ENCODE results near the gene MINK1.
A peak's percentile ranks its signal among the peaks of the same experiment; 100 is the strongest.
"Not testable (repeated sequence)": the region's sequence is repeated elsewhere in the genome, so short reads cannot be mapped to it uniquely, and the experiment has no call there.

The MINK1 gene

DNA sequence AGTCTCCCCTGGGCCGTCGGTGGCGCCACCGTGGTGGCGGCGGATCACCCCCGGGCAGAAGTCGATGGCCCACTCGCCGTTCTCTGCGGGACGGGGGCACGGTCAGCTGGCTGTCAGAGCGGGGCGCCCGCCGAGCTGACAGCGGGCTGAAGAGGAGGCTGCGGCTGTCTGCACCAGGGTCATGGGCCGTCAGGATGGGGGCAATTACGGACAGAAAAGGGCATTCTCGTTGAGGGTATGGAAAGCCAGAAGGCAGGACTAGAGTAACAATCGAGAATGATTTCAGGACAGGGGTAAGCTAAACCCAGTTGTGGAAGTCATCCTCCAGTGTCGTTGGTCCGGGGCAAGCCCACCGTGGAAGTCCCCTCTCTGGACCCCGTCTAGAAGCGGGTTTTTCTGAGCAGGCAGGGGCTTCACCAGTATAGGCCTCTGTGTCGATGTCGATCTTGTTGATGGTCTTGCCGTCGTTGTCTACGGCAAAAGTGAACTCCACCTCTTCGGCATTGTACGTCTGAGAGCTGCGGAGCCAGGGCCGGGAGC is 68.0 kb downstream of the MINK1 start:
- no peak for DNase-seq

GRCh38 chr17:4901648-4902344 is 68.7 kb downstream of the MINK1 start:
- no peak for DNase-seq

DNA sequence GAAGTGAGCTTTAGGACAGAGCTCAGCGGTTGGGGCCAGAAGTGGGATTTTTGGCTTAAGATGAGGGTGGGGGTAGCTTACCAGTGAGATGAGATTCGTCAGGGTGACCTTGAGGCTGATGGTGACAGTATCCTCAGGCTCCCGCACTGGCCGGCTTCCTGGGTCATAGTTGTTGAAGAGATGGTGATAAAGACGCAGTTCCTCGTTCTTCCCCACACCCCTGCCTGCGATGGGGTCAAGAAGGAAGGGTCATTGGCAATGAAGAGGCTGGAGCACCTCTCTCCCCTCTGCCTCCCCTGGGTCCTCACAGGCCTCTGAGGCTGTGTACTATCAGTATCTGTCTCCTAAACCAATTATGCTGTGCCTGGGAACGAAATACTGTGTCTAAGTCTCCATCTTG is 69.4 kb downstream of the MINK1 start:
- no peak for DNase-seq

DNA sequence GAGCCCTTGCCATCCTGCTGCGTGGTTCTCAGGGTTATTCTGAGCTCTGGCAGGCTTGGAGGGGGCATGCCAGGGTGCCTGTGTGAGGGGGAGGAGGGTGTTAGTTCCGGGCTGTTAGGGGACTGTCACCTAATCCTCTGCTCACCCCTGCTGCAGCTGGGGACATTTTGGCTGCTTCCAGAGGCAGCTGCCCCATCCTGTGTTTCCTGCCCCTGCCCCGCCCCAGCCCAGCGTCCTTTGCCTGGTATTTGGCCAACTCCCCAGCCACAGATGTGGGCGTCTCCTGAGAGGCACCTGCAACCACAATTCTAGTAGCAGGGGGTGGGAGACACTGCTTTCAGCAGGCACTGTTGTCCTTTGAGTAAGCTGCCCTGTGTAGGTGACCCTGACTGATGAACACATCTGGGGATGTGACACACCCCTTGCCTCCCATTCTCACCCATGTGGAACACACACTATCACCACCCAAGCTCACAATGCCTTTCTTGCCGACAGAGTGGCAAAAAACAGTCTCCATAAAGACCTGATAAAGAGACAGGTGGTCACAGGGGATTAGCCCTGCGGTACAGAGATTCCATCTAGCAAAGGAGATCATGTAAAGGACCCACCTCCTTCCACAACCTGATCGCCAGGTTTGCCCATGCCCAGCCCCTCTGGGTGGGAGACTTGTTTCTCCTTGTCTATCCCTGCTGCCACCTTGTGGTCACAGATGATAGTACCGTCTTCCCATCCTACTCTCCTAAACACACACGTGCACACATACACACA is 70.1 kb downstream of the MINK1 start, which contains the start of gene CHRNE:
Gene CHRNE, minus strand, starts transcription at position 48 of the 768 bp plus-strand sequence. Its CDS starts 35 bp downstream, at position 13.
- peak; percentile 78 for DNase-seq

- DNase-seq: not testable (repeated sequence)
Observed at GRCh38 chr17:4906642-4907041, 73.5 kb downstream of the MINK1 start.

GRCh38 chr17:4908301-4908700 is 75.2 kb downstream of the MINK1 start:
- DNase-seq: no peak

GRCh38 chr17:4908711-4909496 is 75.8 kb downstream of the MINK1 start:
- peak; percentile 72 for DNase-seq

DNA sequence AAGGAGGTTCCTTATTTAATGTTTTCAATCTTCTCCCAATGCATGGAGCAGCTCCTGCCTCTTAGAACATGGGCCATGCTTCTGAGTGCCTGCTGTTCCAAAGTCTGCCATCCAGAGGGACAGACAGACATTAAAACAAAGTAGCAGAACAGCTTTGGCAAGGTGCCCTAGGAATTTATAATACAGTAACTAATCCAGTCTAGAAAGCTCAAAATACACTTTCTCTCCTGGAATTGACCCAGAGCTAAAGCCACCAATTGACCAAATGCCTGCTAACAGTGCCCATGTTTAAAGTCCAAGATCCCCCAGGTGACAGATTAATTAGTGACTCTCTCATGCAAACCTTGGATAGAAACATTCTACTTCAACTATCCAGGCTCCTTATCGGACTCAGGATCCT is 80.9 kb downstream of the MINK1 start:
- DNase-seq: no peak

DNA sequence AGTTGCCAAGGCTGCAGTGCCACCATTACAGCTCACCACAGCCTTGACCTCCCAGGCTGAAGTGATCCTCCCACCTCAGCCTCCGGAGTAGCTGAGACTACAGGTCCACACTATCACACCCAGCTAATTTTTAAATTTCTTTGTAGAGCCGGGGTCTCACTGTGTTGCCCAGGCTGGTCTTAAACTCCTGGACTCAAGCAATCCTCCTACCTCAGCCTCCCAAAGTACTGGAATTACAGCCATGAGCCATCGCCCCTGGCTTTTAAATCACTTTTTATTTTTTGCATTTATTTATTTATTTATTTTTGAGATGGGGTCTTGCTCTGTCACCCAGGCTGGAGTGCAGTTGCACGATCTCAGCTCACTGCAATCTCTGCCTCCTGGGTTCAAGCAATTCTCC is 81.4 kb downstream of the MINK1 start:
- DNase-seq: not testable (repeated sequence)

DNA sequence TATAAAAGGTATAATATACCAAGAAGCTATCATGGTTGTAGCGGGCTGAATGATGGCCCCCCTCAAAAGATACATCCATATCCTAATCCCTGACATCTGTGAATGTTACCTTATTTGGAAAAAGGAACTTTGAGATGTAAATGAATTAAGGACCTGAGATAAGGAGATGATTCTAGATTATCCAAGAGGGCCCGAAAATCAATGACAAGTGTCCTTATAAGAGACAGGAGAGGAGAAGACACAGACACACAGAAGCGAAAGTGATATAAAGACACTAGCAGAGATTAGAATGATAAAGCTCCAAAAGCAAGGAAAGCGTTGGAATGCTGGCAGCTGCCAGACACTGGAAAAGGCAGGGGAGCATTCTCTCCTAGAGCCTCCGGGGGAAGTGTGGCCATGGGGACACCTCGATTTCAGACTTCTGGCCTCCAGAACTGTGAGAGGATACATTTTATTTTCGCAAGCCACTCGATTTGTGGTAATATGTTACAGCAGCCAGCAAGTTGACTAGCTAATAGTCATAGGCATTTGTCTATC is 86.4 kb downstream of the MINK1 start:
- DNase-seq: no peak

GRCh38 chr17:4920351-4921048 is 87.4 kb downstream of the MINK1 start:
- no peak for DNase-seq

DNA sequence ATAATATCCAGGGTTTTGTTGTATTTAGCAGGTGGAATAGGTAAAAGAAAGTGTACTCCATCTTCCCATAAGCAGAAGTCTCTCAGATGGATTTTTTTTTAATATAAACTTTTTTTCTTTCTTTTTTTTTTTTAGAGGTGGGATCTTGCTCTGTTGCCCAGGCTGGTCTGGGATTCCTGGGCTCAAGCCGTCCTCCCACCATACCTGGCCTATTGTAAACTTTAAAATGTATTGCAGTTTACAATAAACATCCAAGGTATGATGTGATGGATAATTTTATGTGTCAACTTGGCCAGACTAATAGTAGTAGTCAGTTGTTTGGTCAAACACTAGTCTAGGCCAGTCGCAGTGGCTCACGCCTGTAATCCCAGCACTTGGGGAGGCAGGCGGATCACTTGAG is 88.2 kb downstream of the MINK1 start:
- no peak for DNase-seq

DNA sequence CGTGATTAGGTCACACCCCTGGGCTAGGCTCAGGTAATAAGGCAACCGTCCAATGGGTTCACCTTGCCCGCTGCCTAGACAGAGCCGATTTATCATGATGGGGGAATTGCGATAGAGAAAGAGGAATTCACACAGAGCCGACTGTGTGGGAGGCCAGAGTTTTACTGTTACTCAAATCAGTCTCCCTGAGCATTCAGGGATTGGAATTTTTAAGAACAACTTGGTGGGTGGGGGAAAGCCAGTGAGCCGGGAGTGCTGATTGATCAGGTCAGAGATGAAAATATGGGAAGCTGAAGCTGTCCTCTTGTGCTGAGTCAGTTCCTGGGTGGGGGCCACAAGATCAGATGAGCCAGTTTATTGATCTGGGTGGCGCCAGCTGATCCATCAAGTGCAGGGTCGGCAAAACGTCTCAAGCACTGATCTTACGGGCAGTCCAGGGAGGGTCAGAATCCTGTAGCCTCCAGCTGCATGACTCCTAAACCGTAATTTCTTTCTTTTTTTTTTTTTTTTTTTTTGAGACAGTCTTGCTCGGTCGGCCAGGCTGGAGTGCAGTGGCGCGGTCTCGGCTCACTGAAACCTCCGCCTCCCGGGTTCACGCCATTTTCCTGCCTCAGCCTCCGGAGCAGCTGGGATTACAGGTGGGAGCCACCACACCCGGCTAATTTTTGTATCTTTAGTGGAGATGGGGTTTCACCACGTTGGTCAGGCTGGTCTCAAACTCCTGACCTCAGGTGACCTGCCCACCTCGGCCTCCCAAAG is 93.6 kb downstream of the MINK1 start:
- DNase-seq: not testable (repeated sequence)

GRCh38 chr17:4928881-4929280 is 95.7 kb downstream of the MINK1 start:
- DNase-seq: no peak

DNA sequence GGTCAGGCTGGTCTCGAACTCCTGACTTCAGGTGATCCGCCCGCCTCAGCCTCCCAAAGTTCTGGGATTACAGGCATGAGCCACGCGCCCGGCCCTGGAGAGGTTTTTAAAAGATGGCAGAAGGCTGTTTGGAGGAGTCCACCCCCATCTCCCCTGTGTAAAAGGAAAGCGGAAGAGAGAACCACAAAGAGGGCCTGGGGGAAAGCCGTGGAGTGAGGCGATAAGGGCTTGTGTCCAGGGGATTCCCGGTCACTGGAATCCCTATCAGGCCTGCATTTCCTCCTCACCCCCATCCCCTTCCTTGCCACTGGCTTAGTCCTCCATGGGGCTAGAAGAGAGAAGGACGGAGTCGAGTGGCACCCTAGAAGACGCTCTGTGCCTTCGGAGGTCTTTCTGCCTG is 98.8 kb downstream of the MINK1 start, which contains the start of gene GP1BA:
Gene GP1BA, plus strand, starts transcription at position 315 of the 400 bp plus-strand sequence. CDS start 328 bp downstream, outside the sequence.
- DNase-seq: no peak

DNA sequence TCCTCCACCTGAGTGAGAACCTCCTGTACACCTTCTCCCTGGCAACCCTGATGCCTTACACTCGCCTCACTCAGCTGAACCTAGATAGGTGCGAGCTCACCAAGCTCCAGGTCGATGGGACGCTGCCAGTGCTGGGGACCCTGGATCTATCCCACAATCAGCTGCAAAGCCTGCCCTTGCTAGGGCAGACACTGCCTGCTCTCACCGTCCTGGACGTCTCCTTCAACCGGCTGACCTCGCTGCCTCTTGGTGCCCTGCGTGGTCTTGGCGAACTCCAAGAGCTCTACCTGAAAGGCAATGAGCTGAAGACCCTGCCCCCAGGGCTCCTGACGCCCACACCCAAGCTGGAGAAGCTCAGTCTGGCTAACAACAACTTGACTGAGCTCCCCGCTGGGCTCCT is 99.6 kb downstream of the MINK1 start:
- no peak for DNase-seq

- DNase-seq: no peak
Observed at GRCh38 chr17:4933646-4934045, 100.5 kb downstream of the MINK1 start.

DNA sequence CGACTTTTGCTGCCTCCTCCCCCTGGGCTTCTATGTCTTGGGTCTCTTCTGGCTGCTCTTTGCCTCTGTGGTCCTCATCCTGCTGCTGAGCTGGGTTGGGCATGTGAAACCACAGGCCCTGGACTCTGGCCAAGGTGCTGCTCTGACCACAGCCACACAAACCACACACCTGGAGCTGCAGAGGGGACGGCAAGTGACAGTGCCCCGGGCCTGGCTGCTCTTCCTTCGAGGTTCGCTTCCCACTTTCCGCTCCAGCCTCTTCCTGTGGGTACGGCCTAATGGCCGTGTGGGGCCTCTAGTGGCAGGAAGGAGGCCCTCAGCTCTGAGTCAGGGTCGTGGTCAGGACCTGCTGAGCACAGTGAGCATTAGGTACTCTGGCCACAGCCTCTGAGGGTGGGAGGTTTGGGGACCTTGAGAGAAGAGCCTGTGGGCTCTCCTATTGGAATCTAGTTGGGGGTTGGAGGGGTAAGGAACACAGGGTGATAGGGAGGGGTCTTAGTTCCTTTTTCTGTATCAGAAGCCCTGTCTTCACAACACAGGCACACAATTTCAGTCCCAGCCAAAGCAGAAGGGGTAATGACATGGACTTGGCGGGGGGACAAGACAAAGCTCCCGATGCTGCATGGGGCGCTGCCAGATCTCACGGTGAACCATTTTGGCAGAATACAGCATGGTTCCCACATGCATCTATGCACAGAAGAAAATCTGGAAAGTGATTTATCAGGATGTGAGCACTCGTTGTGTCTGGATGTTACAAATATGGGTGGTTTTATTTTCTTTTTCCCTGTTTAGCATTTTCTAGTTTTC is 101.2 kb downstream of the MINK1 start:
- DNase-seq: no peak

DNA sequence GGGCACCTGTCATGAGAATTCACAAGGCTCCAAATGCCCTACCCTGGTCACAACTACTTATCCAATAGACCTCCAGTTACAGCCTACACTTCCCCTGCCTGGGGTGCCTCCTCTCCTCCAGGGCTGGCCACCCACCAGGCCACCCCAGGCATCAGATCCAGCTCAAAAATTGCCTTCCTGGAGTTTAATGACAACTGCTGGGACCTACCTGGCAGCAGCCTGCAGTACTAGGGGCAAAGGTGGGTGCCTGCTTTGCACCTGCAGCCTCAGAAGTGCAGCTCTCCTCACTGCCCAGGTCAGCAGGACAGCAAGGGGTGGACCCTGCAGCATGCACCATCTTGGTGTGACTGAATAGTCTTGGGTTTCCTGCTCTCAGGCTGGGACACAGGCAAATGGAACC is 102.5 kb downstream of the MINK1 start:
- DNase-seq: no peak

DNA sequence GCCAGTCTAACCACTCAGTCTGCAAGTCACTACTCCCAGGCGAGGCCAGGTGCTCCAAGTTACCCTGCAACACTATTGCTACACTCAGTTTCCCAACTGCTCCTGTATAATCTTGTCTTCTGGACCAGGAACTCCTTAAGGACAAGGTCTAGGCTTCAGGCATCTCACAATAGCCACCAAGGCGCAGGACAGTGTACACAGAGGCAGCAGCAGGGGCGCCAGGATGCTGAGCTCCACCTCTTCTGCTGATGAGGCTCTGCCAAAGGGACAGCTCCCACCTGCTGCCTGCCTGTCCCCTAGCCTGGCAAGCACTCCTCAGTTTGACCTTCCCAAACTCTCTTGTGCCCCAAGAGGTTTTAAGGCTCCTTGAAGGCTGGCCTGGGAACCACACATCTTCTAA is 103.3 kb downstream of the MINK1 start:
- DNase-seq: no peak

DNA sequence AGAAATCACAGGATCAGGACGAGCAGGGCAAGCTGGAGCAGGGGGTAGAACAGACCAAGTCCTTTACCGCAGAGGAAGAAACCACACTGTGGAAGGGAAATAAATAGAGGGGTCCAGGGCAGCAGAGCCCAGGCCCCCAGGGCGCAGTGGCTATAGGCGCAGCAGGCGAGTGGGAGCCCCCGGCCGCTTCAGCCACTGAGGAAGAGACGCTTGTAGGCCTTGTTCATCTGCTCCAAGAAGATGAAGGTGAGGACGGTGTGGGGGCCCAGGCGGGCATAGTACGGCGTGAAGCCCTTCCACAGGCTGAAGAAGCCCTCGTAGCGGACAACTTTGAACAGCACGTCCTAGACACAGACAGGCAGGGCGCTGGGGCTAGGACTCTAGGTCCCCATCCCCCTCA is 104.4 kb downstream of the MINK1 start:
- DNase-seq: no peak

All from activated CD8-positive, alpha-beta memory T cell treated with anti-CD3 and anti-CD28 coated beads, Interleukin-2, amount 50 U/mL, for 4 hours (primary cell).